T47D (cell line): ENCODE data around the gene PGM3.

Source experiments
- DNase-seq, 2 experiments: peaks; one replicate each; pipeline versions ENCODE4 v3.0.0 to v3.0.0-alpha.2; 2011 to 2012; ENCODE audit warnings: low read depth in 1 of 2, low spot score in 1 of 2
- JUND ChIP-seq: IDR thresholded peaks from 2 replicates; pipeline ENCODE4 v1.6.1; 2012; ENCODE audit warnings: low read depth
- in situ Hi-C: cut with HindIII; loops from 2 replicates; pipeline ENCODE4 v1.10.0; 2016; ENCODE audit warnings: low sequenced_read_pairs, low pct_unique_long_range_greater_than_20kb

PGM3 gene

GRCh38 chr6:83169106-83169505, 24.0 kb downstream of the PGM3 start:
- no peak for DNase-seq
- in situ Hi-C loops = no loop called here
- TF ChIP-seq JUND = no peak

DNA sequence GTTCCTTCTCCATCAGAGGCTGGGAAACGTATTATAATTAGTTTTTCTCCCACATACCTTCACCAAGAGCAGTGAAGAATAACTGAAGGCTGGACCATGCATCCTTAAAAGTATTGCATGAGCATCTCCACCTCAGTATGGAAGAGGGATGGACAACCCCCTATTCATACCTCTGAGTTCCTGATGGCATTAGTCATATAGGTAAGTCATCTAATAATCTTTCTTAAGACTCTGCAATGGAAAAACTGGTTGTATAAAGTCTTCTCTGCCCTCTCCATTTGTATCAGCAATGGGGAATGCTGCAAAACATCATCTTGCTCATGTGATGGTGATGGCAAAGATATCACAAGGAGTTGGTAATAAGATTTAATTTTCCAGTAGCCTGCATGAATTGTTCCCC, 24.5 kb downstream of the PGM3 start:
- no peak for DNase-seq
- TF ChIP-seq JUND = no peak
- in situ Hi-C loops = no loop called here

DNA sequence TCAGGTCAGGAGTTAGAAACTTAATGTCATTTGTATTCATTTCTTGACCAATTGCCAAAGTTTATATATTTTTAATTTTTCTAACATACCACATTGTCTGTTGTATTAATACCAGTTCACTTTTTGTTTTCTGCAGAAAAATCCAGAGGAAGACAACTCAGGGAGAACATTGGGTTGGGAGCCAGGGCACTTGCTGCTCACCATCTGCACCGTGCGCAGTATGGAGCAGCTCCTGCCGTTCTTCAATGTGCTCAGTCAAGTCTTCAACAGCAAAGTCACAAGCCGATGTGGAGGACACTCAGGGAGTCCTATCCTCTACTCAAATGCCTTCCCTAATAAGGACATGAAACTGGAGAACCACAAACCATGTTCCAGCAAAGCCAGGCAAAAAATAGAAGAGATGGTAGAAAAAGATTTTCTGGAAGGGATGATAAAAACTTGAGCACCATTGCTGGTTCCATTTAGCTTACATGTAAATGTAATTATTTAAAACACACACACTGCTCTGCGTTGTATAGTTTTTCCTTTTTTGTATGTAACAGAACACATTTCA, 25.3 kb downstream of the PGM3 start:
- in situ Hi-C loops = no loop called here
- TF ChIP-seq JUND = no peak
- no peak for DNase-seq

GRCh38 chr6:83160167-83160566, 32.9 kb downstream of the PGM3 start:
- no peak for DNase-seq
- TF ChIP-seq JUND = no peak
- in situ Hi-C loops = no loop called here

DNA sequence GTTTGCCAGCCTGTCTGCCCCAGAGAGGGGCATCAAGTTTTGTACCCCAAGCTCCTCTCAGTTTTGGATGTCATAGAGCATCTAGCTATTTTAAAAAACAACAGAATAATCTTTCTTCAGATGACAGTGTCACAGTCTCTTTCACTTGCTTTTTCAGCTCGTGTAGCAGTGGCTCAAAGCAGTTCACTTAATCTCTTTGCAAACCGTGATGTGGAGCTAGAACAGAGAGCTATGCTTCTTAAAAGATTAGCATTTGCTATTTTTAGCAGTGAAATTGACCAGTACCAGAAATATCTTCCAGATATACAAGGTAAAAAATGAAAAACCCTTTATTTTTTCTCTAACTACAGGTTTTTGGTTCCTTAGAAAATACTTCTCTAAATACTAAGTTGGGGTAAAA, 37.3 kb downstream of the PGM3 start:
- TF ChIP-seq JUND = no peak
- DNase-seq = no peak
- in situ Hi-C loops = no loop called here

DNA sequence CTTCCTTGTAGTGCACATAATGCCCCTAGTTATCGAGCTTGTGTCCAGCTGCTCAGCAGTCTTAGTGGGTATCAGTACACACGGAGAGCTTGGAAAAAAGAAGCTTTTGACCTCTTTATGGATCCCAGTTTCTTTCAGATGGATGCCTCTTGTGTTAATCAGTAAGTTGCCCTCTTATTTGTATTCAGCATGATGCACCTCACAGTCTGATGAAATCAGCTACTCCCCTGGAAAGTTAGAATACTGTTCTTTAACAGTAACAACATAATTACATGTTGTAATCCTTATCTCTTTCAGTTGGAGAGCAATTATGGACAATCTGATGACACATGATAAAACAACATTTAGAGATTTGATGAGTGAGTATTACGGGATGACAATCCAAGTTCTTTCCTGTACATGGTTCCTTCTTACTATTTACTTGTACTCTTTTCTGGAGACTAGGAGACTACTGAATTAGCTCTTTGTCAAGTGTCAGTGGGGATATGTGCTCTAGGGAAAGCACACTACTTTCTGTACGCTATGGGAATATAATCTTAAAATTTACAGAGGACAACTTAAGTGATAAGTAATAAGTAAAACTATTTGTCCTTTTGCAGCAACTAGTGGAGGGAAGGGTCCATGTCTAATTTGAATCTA, 39.1 kb downstream of the PGM3 start:
- in situ Hi-C loops = no loop called here
- TF ChIP-seq JUND = no peak
- no peak for DNase-seq

DNA sequence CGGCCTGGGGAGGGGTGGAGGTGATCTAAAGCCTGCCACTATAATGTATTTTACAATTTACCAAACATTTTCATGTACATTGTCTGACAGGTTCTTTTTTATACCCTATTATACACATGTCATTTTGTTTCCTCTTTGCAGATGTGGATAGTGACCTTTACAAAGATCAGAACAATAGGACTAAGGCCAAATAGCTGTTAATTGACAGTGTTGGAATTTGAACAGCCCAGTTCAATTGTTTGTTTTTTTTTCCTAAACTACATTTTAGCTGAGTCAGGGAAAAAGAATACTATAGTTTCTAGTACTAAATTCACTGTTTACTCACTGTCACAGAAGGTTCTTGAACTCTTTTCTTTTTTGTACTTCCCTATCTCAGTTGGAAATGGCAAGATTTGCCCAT, 40.2 kb downstream of the PGM3 start:
- in situ Hi-C loops = no loop called here
- DNase-seq = no peak
- TF ChIP-seq JUND = no peak

- TF ChIP-seq JUND = no peak
- peak in 1 of 2 experiments; percentile 1 for DNase-seq
- in situ Hi-C loops = no loop called here
Observed at GRCh38 chr6:83151114-83151513, 42.0 kb downstream of the PGM3 start.

GRCh38 chr6:83138758-83139157, 54.3 kb downstream of the PGM3 start:
- in situ Hi-C loops = no loop called here
- no peak for DNase-seq
- TF ChIP-seq JUND = no peak

DNA sequence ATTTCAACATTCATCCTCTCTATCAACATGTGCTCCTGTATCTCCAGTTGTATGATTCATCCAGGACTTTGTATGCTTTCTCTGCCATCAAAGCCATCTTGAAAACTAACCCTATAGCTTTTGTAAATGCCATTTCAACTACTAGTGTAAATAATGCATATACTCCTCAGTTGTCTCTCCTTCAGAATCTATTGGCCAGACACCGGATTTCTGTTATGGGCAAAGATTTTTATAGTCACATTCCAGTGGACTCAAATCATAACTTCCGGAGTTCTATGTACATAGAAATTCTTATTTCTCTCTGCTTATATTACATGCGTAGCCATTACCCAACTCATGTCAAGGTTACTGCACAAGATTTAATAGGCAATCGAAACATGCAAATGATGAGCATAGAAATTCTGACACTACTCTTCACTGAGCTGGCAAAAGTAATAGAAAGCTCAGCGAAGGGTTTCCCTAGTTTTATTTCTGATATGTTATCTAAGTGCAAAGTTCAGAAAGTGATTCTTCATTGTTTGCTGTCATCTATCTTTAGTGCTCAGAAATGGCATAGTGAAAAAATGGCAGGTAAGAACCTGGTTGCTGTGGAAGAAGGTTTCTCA, 54.8 kb downstream of the PGM3 start:
- in situ Hi-C loops = no loop called here
- no peak for TF ChIP-seq JUND
- no peak for DNase-seq

GRCh38 chr6:83132121-83132520, 60.9 kb downstream of the PGM3 start:
- in situ Hi-C loops = no loop called here

DNA sequence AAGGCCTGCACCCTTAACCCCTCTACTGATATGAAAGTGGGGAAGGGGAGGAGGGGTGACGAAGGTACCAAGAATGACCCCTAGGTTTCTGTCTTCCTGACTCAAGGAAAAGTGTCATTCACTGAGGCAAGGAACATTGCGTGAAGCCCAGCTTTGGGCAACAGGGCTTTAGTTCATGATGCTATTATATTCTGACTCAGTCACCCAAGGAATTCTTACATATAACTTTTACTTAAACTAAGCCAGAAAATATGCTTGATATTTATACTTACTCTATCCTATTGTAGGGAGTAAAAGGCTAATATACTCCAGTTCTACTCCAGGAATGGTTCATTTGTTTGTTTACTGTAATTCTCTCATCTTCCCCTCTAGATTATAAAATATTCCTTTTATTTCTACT, 65.1 kb downstream of the PGM3 start:
- no peak for TF ChIP-seq JUND
- in situ Hi-C loops = no loop called here
- DNase-seq = no peak

More at GRCh38 chr6:83132121-83132520, 60.9 kb downstream of the PGM3 start:
- no peak for TF ChIP-seq JUND
- no peak for DNase-seq

- DNase-seq = no peak
- in situ Hi-C loops = no loop called here
- no peak for TF ChIP-seq JUND
Observed at GRCh38 chr6:83127258-83127657, 65.8 kb downstream of the PGM3 start.
